ENCODE measurements around the gene SOWAHC.
A peak's percentile ranks its signal among the peaks of the same experiment; 100 is the strongest.

Gene SOWAHC

GRCh38 chr2:109613922-109614714, at the start of gene SOWAHC, which contains the start of gene SEPTIN10 (continued):
- no peak for TF ChIP-seq ZNF473 (tag by site-specific recombination; IDR thresholded peaks at IDR 0.05)
- no peak for TF ChIP-seq ZNF174 (tag by site-specific recombination; IDR thresholded peaks at IDR 0.05)
- TF ChIP-seq HOXC10 (CRISPR knock-in tag; IDR thresholded peaks at IDR 0.05): no peak
- peak; percentile 91 for TF ChIP-seq PATZ1 (tag by site-specific recombination; IDR thresholded peaks at IDR 0.05)
- peak; percentile 97 for TF ChIP-seq KLF1 (tag by site-specific recombination; IDR thresholded peaks at IDR 0.05)
- TF ChIP-seq ZNF16 (tag by site-specific recombination; IDR thresholded peaks at IDR 0.05; ENCODE audit: low read depth): no peak
- TF ChIP-seq ZNF239 (tag by site-specific recombination; IDR thresholded peaks at IDR 0.05): no peak
- no peak for TF ChIP-seq ZNF19 (tag by site-specific recombination; IDR thresholded peaks at IDR 0.05; ENCODE audit: low read depth)
- no peak for TF ChIP-seq ZSCAN23 (tag by site-specific recombination; IDR thresholded peaks at IDR 0.05)
- no peak for TF ChIP-seq ZBTB49 (tag by site-specific recombination; IDR thresholded peaks at IDR 0.05; ENCODE audit: low read depth)
- TF ChIP-seq ZFP37 (tag by site-specific recombination; IDR thresholded peaks at IDR 0.05): no peak
- TF ChIP-seq MEIS1 (CRISPR knock-in tag; IDR thresholded peaks at IDR 0.05; ENCODE audit: borderline replicate concordance): no peak
- peak; percentile 38; the same call in 1 of the 2 replicates for TF ChIP-seq ZNF394 (tag by site-specific recombination; IDR thresholded peaks at IDR 0.05; ENCODE audit: borderline replicate concordance)
- peak; percentile 95 for TF ChIP-seq SP7 (tag by site-specific recombination; IDR thresholded peaks at IDR 0.05)
- TF ChIP-seq TRIM28 (IDR thresholded peaks at IDR 0.05; ENCODE audit: borderline replicate concordance, low read length): no peak
- TF ChIP-seq AEBP2 (tag by site-specific recombination; IDR thresholded peaks at IDR 0.05; ENCODE audit: borderline replicate concordance): no peak
- TF ChIP-seq, protein P1, sequence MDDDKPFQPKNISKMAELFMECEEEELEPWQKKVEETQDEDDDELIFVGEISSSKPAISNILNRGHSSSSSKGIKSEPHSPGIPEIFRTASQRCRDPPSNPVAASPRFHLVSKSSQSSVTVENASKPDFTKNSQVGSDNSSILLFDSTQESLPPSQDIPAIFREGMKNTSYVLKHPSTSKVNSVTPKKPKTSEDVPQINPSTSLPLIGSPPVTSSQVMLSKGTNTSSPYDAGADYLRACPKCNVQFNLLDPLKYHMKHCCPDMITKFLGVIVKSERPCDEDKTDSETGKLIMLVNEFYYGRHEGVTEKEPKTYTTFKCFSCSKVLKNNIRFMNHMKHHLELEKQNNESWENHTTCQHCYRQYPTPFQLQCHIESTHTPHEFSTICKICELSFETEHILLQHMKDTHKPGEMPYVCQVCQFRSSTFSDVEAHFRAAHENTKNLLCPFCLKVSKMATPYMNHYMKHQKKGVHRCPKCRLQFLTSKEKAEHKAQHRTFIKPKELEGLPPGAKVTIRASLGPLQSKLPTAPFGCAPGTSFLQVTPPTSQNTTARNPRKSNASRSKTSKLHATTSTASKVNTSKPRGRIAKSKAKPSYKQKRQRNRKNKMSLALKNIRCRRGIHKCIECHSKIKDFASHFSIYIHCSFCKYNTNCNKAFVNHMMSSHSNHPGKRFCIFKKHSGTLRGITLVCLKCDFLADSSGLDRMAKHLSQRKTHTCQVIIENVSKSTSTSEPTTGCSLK (tag by site-specific recombination; IDR thresholded peaks at IDR 0.05): no peak
- TF ChIP-seq, protein P2, sequence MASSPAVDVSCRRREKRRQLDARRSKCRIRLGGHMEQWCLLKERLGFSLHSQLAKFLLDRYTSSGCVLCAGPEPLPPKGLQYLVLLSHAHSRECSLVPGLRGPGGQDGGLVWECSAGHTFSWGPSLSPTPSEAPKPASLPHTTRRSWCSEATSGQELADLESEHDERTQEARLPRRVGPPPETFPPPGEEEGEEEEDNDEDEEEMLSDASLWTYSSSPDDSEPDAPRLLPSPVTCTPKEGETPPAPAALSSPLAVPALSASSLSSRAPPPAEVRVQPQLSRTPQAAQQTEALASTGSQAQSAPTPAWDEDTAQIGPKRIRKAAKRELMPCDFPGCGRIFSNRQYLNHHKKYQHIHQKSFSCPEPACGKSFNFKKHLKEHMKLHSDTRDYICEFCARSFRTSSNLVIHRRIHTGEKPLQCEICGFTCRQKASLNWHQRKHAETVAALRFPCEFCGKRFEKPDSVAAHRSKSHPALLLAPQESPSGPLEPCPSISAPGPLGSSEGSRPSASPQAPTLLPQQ (tag by site-specific recombination; IDR thresholded peaks at IDR 0.05): peak; percentile 59; the same call in 1 of the 2 replicates
- TF ChIP-seq ZNF488 (tag by site-specific recombination; IDR thresholded peaks at IDR 0.05): no peak
- peak; percentile 53; the same call in 1 of the 2 replicates for TF ChIP-seq ZNF843 (tag by site-specific recombination; IDR thresholded peaks at IDR 0.05)
- no peak for TF ChIP-seq ZNF544 (tag by site-specific recombination; IDR thresholded peaks at IDR 0.05)
- TF ChIP-seq, protein P3, sequence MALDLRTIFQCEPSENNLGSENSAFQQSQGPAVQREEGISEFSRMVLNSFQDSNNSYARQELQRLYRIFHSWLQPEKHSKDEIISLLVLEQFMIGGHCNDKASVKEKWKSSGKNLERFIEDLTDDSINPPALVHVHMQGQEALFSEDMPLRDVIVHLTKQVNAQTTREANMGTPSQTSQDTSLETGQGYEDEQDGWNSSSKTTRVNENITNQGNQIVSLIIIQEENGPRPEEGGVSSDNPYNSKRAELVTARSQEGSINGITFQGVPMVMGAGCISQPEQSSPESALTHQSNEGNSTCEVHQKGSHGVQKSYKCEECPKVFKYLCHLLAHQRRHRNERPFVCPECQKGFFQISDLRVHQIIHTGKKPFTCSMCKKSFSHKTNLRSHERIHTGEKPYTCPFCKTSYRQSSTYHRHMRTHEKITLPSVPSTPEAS (tag by site-specific recombination; IDR thresholded peaks at IDR 0.05): no peak
- TF ChIP-seq ZBTB17 (tag by site-specific recombination; IDR thresholded peaks at IDR 0.05): peak; percentile 53; the same call in 1 of the 2 replicates
- no peak for TF ChIP-seq ZNF211 (tag by site-specific recombination; IDR thresholded peaks at IDR 0.05; ENCODE audit: low read depth)
- TF ChIP-seq ZNF24 (tag by site-specific recombination; IDR thresholded peaks at IDR 0.05): peak; percentile 39; the same call in 1 of the 2 replicates
- no peak for TF ChIP-seq ZNF274 (IDR thresholded peaks at IDR 0.05; ENCODE audit: low read length)
- TF ChIP-seq ZNF274 (tag by site-specific recombination; IDR thresholded peaks at IDR 0.05; ENCODE audit: borderline replicate concordance): no peak
- no peak for TF ChIP-seq YY1 (tag by site-specific recombination; IDR thresholded peaks at IDR 0.05)

Data from HEK293 (cell line).